ENCODE data around the gene HDAC2. TPM values are rescaled to one million over a fixed set of nuclear protein-coding genes. Genes with fewer than 3 reads are reported as not detected.

Gene HDAC2
- total RNA-seq, 2 donors from 2014 or later, result 275 to 335 TPM

- Histone ChIP-seq H3K4me1 (ENCODE audit: control insufficient read depth, insufficient read depth, low read length) (peaks cover 4% of the 10 kb centered on the region), H3K9me3 (ENCODE audit: control insufficient read depth, low read length) (no peaks in the 10 kb centered on the region), H3K27me3 (ENCODE audit: control insufficient read depth, insufficient read depth, low read length, poor library complexity, severe bottlenecking) (no peaks in the 10 kb centered on the region), H3K9ac (ENCODE audit: extremely low read depth, low read length, poor library complexity, severe bottlenecking) (no peak overlapping the region), H3K4me3 (ENCODE audit: low read length) (no peak overlapping the region), H3K27ac (ENCODE audit: low read depth, low read length) (no peak overlapping the region), H3K36me3 (ENCODE audit: control insufficient read depth, insufficient read depth, low read length) (peaks cover 95% of the 10 kb centered on the region)
- no peak overlapping the region for H3K4me3 Mint-ChIP-seq
- H3K36me3 Mint-ChIP-seq (ENCODE audit: low read depth), result peaks cover 80% of the 10 kb centered on the region
- no peaks in the 10 kb centered on the region for H3K9me3 Mint-ChIP-seq
- DNase-seq, result no peak
- no peak overlapping the region for H3K27ac Mint-ChIP-seq
- H3K27me3 Mint-ChIP-seq (ENCODE audit: insufficient read depth), result no peaks in the 10 kb centered on the region
- TF ChIP-seq, protein P1, sequence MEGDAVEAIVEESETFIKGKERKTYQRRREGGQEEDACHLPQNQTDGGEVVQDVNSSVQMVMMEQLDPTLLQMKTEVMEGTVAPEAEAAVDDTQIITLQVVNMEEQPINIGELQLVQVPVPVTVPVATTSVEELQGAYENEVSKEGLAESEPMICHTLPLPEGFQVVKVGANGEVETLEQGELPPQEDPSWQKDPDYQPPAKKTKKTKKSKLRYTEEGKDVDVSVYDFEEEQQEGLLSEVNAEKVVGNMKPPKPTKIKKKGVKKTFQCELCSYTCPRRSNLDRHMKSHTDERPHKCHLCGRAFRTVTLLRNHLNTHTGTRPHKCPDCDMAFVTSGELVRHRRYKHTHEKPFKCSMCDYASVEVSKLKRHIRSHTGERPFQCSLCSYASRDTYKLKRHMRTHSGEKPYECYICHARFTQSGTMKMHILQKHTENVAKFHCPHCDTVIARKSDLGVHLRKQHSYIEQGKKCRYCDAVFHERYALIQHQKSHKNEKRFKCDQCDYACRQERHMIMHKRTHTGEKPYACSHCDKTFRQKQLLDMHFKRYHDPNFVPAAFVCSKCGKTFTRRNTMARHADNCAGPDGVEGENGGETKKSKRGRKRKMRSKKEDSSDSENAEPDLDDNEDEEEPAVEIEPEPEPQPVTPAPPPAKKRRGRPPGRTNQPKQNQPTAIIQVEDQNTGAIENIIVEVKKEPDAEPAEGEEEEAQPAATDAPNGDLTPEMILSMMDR (conservative IDR thresholded peaks at IDR 0.05), result no peak
- peaks cover 8% of the 10 kb centered on the region for H3K4me1 Mint-ChIP-seq
Observed at GRCh38 chr6:113953346-113953745, 17.6 kb downstream of the HDAC2 start.

- Histone ChIP-seq H3K4me3 (ENCODE audit: low read length) (no peak overlapping the region), H3K36me3 (ENCODE audit: control insufficient read depth, insufficient read depth, low read length) (peaks cover 92% of the 10 kb centered on the region), H3K27me3 (ENCODE audit: control insufficient read depth, insufficient read depth, low read length, poor library complexity, severe bottlenecking) (no peaks in the 10 kb centered on the region), H3K4me1 (ENCODE audit: control insufficient read depth, insufficient read depth, low read length) (peaks cover 4% of the 10 kb centered on the region), H3K27ac (ENCODE audit: low read depth, low read length) (no peak overlapping the region), H3K9ac (ENCODE audit: extremely low read depth, low read length, poor library complexity, severe bottlenecking) (no peak overlapping the region), H3K9me3 (ENCODE audit: control insufficient read depth, low read length) (no peaks in the 10 kb centered on the region)
- Mint-ChIP-seq H3K27me3 (ENCODE audit: insufficient read depth) (no peaks in the 10 kb centered on the region), H3K27ac (peak overlapping the region; percentile 31), H3K36me3 (ENCODE audit: low read depth) (peaks cover 65% of the 10 kb centered on the region), H3K9me3 (no peaks in the 10 kb centered on the region), H3K4me3 (no peak overlapping the region), H3K4me1 (no peaks in the 10 kb centered on the region)
- WGBS, 2 experiments (ENCODE audit: insufficient coverage in 1 of 2, insufficient read length in 1 of 2), result 94 to 97% methylated on average over 8 of the region's 8 CpGs
- TF ChIP-seq, protein P1 (conservative IDR thresholded peaks at IDR 0.05), result no peak
- DNase-seq, result no peak
Observed at GRCh38 chr6:113949499-113949898, 21.4 kb downstream of the HDAC2 start.

- TF ChIP-seq, protein P1 (conservative IDR thresholded peaks at IDR 0.05), result no peak
- Histone ChIP-seq H3K4me3 (ENCODE audit: low read length) (no peak overlapping the region), H3K4me1 (ENCODE audit: control insufficient read depth, insufficient read depth, low read length) (peaks cover 4% of the 10 kb centered on the region), H3K9ac (ENCODE audit: extremely low read depth, low read length, poor library complexity, severe bottlenecking) (no peak overlapping the region), H3K27ac (ENCODE audit: low read depth, low read length) (no peak overlapping the region), H3K27me3 (ENCODE audit: control insufficient read depth, insufficient read depth, low read length, poor library complexity, severe bottlenecking) (no peaks in the 10 kb centered on the region), H3K9me3 (ENCODE audit: control insufficient read depth, low read length) (no peaks in the 10 kb centered on the region), H3K36me3 (ENCODE audit: control insufficient read depth, insufficient read depth, low read length) (peaks cover 95% of the 10 kb centered on the region)
- WGBS, 2 experiments (ENCODE audit: insufficient coverage in 1 of 2, insufficient read length in 1 of 2), result 92 to 96% methylated on average over 2 of the region's 2 CpGs
- Mint-ChIP-seq H3K9me3 (no peaks in the 10 kb centered on the region), H3K4me1 (no peaks in the 10 kb centered on the region), H3K4me3 (no peak overlapping the region), H3K27ac (no peak overlapping the region), H3K27me3 (ENCODE audit: insufficient read depth) (no peaks in the 10 kb centered on the region), H3K36me3 (ENCODE audit: low read depth) (peaks cover 67% of the 10 kb centered on the region)
- DNase-seq, result no peak
Observed at GRCh38 chr6:113944701-113945100, 26.2 kb downstream of the HDAC2 start.
